Measurements from ENCODE around the gene OR10R2.

The OR10R2 gene

DNA sequence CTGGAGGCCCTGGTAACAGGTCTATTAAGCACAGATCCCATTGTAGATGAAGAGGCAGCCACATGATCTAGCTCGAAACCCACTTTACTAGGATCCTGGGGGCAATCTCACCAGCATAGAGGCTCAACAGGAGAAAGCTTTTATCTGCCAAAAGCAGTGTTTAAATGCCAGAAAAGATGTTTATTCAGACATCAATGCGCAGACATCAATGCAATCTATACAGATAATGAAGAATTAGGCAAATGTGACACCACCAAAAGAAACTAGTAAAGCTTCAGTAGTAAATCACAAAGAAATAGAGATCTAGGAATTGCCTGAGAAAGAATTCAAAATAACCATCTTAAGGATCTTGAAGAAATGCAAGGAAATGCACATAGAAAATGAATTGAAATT is 49.6 kb downstream of the OR10R2 start:
- Histone ChIP-seq H2AFZ (ENCODE audit: insufficient read depth, low read length, poor library complexity) (no peak overlapping the region), H3K36me3 (ENCODE audit: control insufficient read depth in 1 of 2, insufficient read depth in 2 of 2, low read length in 2 of 2) (no peaks in the 10 kb centered on the region), H3K23ac (ENCODE audit: low read length) (no peak overlapping the region), H4K8ac (ENCODE audit: low read depth, low read length) (no peak overlapping the region), H3K4ac (ENCODE audit: low read depth, low read length) (no peak overlapping the region), H3K9me3 (ENCODE audit: insufficient read depth, low read depth, low read length) (no peaks in the 10 kb centered on the region), H3K79me1 (ENCODE audit: low read length) (no peaks in the 10 kb centered on the region), H3K9ac (ENCODE audit: low read length) (no peak overlapping the region), H3K27me3 (ENCODE audit: insufficient read depth, low read length) (no peaks in the 10 kb centered on the region), H2AK5ac (ENCODE audit: low read length) (no peak overlapping the region), H2BK5ac (ENCODE audit: low read depth, low read length, poor library complexity) (no peak overlapping the region), H3K79me2 (ENCODE audit: control insufficient read depth, insufficient read depth, low read length, poor library complexity) (no peaks in the 10 kb centered on the region), H3K4me1 (ENCODE audit: control insufficient read depth in 1 of 2, insufficient read depth in 2 of 2, low read length in 2 of 2) (no peaks in the 10 kb centered on the region), H3K14ac (ENCODE audit: low read length) (no peak overlapping the region), H3K4me2 (ENCODE audit: low read length) (no peak overlapping the region), H3K27ac (ENCODE audit: low read depth, low read length) (no peak overlapping the region), H4K12ac (ENCODE audit: low read depth, low read length) (no peak overlapping the region), H4K91ac (ENCODE audit: low read depth, low read length) (no peak overlapping the region), H2BK120ac (ENCODE audit: insufficient read depth, low read length, poor library complexity) (no peak overlapping the region), H2BK12ac (ENCODE audit: low read length) (no peak overlapping the region), H3K18ac (ENCODE audit: low read length) (no peak overlapping the region), H3K4me3 (ENCODE audit: low read depth, low read length) (no peak overlapping the region)
- WGBS (ENCODE audit: extremely low coverage, insufficient coverage, insufficient read length), result no CpG with 5 or more reads among the region's 2 CpGs
- DNase-seq, result no peak

DNA sequence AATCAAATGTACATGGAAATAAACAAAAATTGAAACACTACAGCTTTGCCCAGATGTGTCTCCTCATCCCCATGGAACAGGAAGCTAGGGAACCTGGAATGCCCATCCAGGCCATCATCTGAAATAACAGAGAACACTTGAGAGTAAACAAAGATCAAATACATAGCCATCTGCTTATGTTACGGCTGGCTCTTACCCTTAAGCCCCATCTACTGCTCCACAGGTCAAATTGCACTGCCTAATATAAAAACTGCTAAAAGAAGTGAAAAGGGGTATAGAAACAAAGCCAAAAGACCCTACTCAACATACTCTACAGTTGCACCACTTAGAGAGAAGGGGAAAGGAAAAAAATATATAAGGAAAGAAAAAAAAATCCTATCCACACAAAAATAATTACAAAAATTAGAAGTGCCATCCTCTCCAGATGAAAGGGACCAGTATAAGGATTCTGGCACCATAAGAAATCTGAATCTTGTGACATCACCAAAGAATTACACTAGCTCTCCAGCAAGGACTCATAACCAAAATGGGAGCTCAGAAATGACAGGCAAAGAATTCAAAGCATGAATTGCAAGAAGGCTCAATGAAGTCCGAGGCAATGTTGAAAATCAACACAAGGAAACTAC is 55.3 kb downstream of the OR10R2 start:
- no peaks in the 10 kb centered on the region for H3K4me1 ChIP-seq (ENCODE audit: control insufficient read depth in 1 of 2, insufficient read depth in 2 of 2, low read length in 2 of 2)
- no peak overlapping the region for H3K27ac ChIP-seq (ENCODE audit: low read depth, low read length)

More for the DNA sequence above, 55.3 kb downstream of the OR10R2 start:
- H3K9me3 ChIP-seq (ENCODE audit: insufficient read depth, low read depth, low read length), result no peaks in the 10 kb centered on the region
- no peak overlapping the region for H3K4me2 ChIP-seq (ENCODE audit: low read length)
- no peak overlapping the region for H2BK12ac ChIP-seq (ENCODE audit: low read length)
- no peak overlapping the region for H3K23ac ChIP-seq (ENCODE audit: low read length)
- H3K14ac ChIP-seq (ENCODE audit: low read length), result no peak overlapping the region
- no peak overlapping the region for H3K4ac ChIP-seq (ENCODE audit: low read depth, low read length)
- H3K4me3 ChIP-seq (ENCODE audit: low read depth, low read length), result no peak overlapping the region
- H2AK5ac ChIP-seq (ENCODE audit: low read length), result no peak overlapping the region
- H2BK120ac ChIP-seq (ENCODE audit: insufficient read depth, low read length, poor library complexity), result no peak overlapping the region
- no peaks in the 10 kb centered on the region for H3K36me3 ChIP-seq (ENCODE audit: control insufficient read depth in 1 of 2, insufficient read depth in 2 of 2, low read length in 2 of 2)
- no peaks in the 10 kb centered on the region for H3K27me3 ChIP-seq (ENCODE audit: insufficient read depth, low read length)
- no peak overlapping the region for H4K91ac ChIP-seq (ENCODE audit: low read depth, low read length)
- H3K79me1 ChIP-seq (ENCODE audit: low read length), result no peaks in the 10 kb centered on the region
- peak in 1 of 2 donors; percentile 45 for DNase-seq
- no peak overlapping the region for H3K9ac ChIP-seq (ENCODE audit: low read length)
- H3K18ac ChIP-seq (ENCODE audit: low read length), result no peak overlapping the region
- no peak overlapping the region for H2AFZ ChIP-seq (ENCODE audit: insufficient read depth, low read length, poor library complexity)
- no CpG with 5 or more reads among the region's 2 CpGs for WGBS (ENCODE audit: extremely low coverage, insufficient coverage, insufficient read length)
- no peaks in the 10 kb centered on the region for H3K79me2 ChIP-seq (ENCODE audit: control insufficient read depth, insufficient read depth, low read length, poor library complexity)
- no peak overlapping the region for H2BK5ac ChIP-seq (ENCODE audit: low read depth, low read length, poor library complexity)
- H4K12ac ChIP-seq (ENCODE audit: low read depth, low read length), result no peak overlapping the region
- no peak overlapping the region for H4K8ac ChIP-seq (ENCODE audit: low read depth, low read length)

Measured in trophoblast cell (in vitro differentiated cells and primary cell).